PFSK-1 (cell line): Measurements from ENCODE around the gene CHAF1B.

Experiments used
- REST ChIP-seq, 2 experiments: IDR thresholded peaks; 2 replicates each; pipeline versions ENCODE4 v1.6.1 to v1.8.0; 2011 to 2012; ENCODE audit warnings: low read depth in 2 of 2, low read length in 2 of 2, control low read depth in 1 of 2, inconsistent platforms in 1 of 2, mild to moderate bottlenecking in 1 of 2, moderate library complexity in 1 of 2; ENCODE audit not compliant: insufficient read depth in 1 of 2
- SIN3A ChIP-seq: IDR thresholded peaks from 2 replicates; pipeline ENCODE4 v1.6.1; 2012; ENCODE audit warnings: mild to moderate bottlenecking, low read length, moderate library complexity, borderline replicate concordance; ENCODE audit not compliant: insufficient read depth
- TAF1 ChIP-seq: IDR thresholded peaks from 2 replicates; pipeline ENCODE4 v1.6.1; 2012; ENCODE audit warnings: low read length, control low read depth, borderline replicate concordance; ENCODE audit not compliant: insufficient read depth

- TF ChIP-seq TAF1 (no peak), REST (IDR thresholded peaks at IDR 0.05; ENCODE audit: insufficient read depth in 1 of 2, low read depth in 2 of 2, low read length in 2 of 2) (no peak), SIN3A (no peak)
Observed at GRCh38 chr21:36388096-36388495, 2.9 kb downstream of the CHAF1B start.
